GM18873 (cell line): ENCODE results near the gene DYNAP.

Experiments
- ATAC-seq: cut with Tn5 transposase; IDR thresholded peaks from one replicate; pipeline ENCODE4 v1.9.1; 2021; ENCODE audit warnings: mild to moderate bottlenecking, moderate library complexity, moderate number of reproducible peaks; ENCODE audit not compliant: unreplicated experiment, low FRiP score

The DYNAP gene

GRCh38 chr18:54590945-54591344 is at the start of gene DYNAP:
Gene DYNAP (plus strand): TSS chr18:54591245. CDS start chr18:54591283, 38 bp downstream.
- no peak for ATAC-seq

- no peak for ATAC-seq
Measured at GRCh38 chr18:54551590-54551989, 39.5 kb upstream of the DYNAP start.

GRCh38 chr18:54555286-54555685 is 35.8 kb upstream of the DYNAP start:
- ATAC-seq = no peak

- no peak for ATAC-seq
Measured at GRCh38 chr18:54555996-54556395, 35.0 kb upstream of the DYNAP start.

- ATAC-seq = no peak
Measured at GRCh38 chr18:54557958-54558357, 33.1 kb upstream of the DYNAP start.

- ATAC-seq = no peak
Measured at GRCh38 chr18:54558609-54559585, 32.1 kb upstream of the DYNAP start.

GRCh38 chr18:54561706-54562267 is 29.3 kb upstream of the DYNAP start:
- ATAC-seq = no peak

- ATAC-seq = no peak
Measured at GRCh38 chr18:54580202-54580729, 10.8 kb upstream of the DYNAP start.

- ATAC-seq = no peak
Measured at GRCh38 chr18:54584065-54584464, 7.0 kb upstream of the DYNAP start.

GRCh38 chr18:54585743-54586142 is 5.3 kb upstream of the DYNAP start:
- ATAC-seq = no peak

GRCh38 chr18:54604211-54604610 is 13.2 kb downstream of the DYNAP start:
- ATAC-seq = no peak

- no peak for ATAC-seq
Measured at GRCh38 chr18:54606835-54607212, 15.8 kb downstream of the DYNAP start.

GRCh38 chr18:54607213-54608027 is 16.4 kb downstream of the DYNAP start:
- no peak for ATAC-seq

- ATAC-seq = no peak
Measured at GRCh38 chr18:54608028-54608642, 17.1 kb downstream of the DYNAP start.

GRCh38 chr18:54611816-54612215 is 20.8 kb downstream of the DYNAP start:
- ATAC-seq = no peak

- ATAC-seq = no peak
Measured at GRCh38 chr18:54612237-54612636, 21.2 kb downstream of the DYNAP start.

GRCh38 chr18:54613174-54613573 is 22.1 kb downstream of the DYNAP start:
- no peak for ATAC-seq

- peak; percentile 74 for ATAC-seq
Measured at GRCh38 chr18:54616220-54616848, 25.3 kb downstream of the DYNAP start.

- no peak for ATAC-seq
Measured at GRCh38 chr18:54622084-54622483, 31.0 kb downstream of the DYNAP start.

- ATAC-seq = no peak
Measured at GRCh38 chr18:54626779-54627178, 35.7 kb downstream of the DYNAP start.
